Activated CD8-positive, alpha-beta memory T cell treated with anti-CD3 and anti-CD28 coated beads, Interleukin-2, amount 50 U/mL, for 1 hour (primary cell): ENCODE results near the gene ART1.
"Not testable (repeated sequence)": the region's sequence is repeated elsewhere in the genome, so short reads cannot be mapped to it uniquely, and the experiment has no call there.

ENCODE experiments used
- DNase-seq: peaks from one replicate; pipeline ENCODE4 v3.0.0-alpha.2; 2020; ENCODE audit errors: extremely low read depth

Gene ART1

GRCh38 chr11:3644817-3645235 lies at the start of gene ART1:
ART1 (plus strand) TSS chr11:3645128; CDS start chr11:3659214, 14,086 bp downstream.
- no peak for DNase-seq

- DNase-seq: not testable (repeated sequence)
Observed at GRCh38 chr11:3597743-3598142, 47.2 kb upstream of the ART1 start.

DNA sequence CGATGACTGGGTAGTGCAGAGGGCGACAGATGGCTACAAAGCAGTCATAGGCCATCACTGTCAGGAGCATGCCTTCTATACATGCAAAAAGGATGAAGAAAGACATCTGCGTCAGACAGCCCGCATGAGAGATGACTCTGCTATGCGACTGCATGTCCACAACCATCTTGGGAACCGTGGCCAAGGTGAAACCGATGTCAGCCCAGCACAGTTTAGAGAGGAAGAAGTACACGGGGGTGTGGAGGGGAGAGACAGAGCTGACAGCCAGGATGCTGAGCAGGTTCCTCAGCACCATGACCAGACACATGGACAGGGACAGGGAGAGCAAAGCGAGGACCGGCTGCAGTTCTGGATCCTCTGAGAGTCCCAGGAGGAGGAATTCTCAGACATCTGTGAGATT lies 44.7 kb upstream of the ART1 start:
- DNase-seq: not testable (repeated sequence)

GRCh38 chr11:3604167-3604566 lies 40.8 kb upstream of the ART1 start:
- DNase-seq: no peak

DNA sequence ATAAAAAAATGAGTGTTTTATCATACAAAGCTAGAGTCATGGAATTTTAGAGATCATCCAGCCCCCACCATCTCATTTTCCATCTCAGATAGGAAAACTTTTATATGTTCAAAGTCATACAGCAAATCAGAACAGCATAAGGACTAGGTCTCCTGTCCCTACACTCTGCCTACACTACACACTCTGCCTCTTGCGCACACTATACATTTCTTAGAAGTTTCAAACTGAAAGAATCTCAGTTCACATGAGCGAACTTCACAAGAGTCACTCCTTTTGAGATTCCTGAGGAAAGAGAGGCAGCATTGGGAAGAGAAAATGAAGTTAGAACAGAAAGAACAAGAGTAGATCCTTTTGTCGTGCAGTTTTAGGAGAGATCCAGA lies 39.7 kb upstream of the ART1 start:
- DNase-seq: no peak

DNA sequence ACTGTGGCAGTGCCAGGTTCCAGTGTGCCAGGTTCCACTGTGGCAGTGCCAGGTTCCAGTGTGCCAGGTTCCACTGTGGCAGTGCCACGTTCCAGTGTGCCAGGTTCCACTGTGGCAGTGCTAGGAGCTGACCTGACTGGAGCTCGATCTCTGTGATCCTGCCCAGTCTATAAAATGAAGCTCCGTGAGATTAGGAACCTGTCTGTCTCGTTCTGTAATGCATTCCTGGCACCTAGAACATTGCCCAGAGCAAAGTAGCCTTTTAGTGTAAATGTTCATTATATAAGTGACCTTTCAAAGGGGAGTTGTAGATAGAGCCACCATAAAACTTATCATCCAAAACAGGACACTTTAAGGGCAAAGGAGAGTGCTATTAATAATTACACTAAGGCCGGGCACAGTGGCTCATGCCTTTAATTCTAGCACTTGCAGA lies 39.1 kb upstream of the ART1 start:
- DNase-seq: no peak

DNA sequence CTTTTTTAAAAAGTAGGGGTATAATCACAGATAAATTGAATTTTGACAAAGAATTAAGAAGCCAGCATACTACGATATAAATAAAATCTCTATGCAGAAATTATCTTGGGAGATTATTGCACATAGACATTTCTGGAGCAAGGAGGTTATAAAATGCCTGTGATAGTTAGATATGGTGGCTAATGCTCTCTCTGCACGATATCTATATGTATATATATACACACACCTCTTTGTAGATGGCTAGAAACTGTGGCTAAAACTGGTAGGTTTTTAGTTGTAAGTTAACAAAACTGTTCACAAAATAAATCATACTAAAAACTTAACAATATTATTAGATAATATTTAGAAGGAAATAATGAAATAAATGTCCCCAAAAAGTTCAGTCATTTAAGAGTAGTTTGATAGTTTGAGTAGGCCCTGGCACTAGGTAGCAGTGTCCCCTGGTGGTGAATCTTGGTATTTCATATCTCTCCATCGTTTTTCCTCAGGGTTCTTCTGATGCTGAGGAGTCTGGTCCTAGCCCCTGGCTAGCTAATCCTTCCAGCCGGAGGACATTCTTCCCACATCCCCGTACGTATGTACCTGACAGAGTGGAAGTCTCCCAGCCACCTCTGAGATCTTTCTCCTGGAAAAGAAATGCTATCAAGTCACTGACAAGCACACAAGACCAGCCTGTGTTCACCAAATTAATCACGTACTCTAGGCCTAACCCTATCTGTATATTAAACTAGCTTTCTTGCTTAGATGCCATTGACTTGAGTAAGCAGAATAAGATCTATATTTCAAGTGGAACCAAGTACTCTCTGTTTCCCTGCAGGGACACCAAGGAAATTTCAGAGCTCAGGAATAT lies 35.3 kb upstream of the ART1 start:
- DNase-seq: no peak

GRCh38 chr11:3610846-3611245 lies 34.1 kb upstream of the ART1 start:
- DNase-seq: no peak

DNA sequence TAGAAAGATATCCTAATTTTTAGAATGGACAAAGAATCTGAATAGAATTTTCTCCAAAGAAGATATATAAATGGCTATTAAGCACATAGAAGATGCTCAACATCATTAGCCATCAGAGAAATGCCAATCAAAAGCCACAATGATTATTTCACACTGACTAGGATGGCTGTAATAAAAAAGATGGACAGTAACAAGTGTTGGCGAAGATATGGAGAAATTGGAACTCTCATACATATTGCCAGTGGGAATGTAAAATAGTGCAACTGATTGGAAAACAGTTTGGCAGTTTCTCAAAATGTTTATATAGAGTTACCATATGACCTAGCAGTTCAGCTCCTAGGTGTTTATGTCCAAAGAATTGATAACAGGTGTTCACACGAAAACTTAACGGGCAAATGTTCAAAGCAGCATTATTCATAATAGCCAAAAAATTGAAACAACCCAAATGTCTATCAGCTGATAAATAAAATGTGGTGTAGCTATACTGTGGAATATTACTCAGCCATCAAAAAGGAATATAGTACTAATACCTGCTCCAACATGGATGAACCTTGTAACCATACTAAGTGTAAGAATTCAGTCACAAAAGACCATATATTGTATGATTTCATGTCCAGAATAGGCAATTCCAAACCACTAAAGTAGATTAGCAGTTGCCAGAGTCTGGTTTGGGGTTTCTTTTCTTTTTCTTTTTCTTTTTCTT lies 32.8 kb upstream of the ART1 start:
- no peak for DNase-seq

DNA sequence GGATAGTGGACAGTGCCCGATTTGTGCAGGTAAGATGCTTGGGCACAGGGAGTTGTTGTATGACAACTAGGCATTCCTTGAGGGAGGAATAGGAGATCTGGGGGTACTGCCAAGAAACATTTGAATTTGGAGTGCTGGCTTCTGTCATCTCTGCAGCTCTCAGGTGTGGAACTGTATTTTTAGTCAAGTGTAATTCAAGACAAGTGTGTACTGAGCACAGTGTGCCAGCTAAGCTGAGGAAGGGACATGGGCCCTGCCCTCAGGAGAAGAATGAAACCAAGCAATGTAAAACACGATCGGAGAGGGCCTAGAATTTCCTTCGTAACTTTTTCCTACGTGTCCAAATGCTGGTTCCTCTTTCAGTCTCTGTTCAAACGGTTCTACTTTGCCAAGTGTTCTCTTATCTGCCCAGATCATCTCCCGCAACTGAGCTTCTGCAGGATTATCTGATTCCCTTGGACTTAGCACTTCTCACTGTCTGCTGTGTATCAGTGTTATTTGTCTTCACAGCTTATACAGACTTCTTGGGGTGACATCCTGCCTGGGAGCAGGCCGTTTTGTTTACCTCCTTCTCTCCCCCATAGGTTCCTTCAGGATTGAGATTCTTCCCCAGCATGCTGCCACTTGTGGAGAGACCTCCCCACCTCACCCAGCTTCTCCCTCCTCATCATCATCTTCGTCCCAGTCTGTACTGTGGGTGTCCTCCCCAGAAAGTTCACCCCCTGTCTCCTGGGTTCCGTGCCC lies 30.8 kb upstream of the ART1 start:
- no peak for DNase-seq

DNA sequence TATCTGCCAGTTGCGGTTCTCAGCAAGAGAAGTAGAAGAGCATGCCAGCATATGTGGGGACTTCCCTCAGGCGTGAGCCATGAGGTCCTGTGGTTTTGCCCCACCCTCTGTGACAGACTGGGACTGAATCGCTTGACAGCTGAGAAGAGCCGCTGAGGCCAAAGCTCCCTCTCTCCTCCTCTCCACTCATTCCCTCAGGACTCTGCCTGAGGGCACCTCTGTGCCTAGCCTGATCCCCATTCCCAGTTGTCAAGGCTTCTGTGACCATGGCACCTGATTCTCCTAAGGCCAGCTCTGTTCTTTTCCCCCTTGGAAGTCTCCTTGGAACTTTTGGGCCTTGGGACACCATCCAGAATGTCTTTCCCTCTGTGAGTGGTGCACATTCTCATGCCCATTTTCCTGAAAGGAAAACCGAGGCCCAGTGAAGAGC lies 30.2 kb upstream of the ART1 start:
- no peak for DNase-seq

GRCh38 chr11:3615998-3616397 lies 28.9 kb upstream of the ART1 start:
- DNase-seq: no peak

DNA sequence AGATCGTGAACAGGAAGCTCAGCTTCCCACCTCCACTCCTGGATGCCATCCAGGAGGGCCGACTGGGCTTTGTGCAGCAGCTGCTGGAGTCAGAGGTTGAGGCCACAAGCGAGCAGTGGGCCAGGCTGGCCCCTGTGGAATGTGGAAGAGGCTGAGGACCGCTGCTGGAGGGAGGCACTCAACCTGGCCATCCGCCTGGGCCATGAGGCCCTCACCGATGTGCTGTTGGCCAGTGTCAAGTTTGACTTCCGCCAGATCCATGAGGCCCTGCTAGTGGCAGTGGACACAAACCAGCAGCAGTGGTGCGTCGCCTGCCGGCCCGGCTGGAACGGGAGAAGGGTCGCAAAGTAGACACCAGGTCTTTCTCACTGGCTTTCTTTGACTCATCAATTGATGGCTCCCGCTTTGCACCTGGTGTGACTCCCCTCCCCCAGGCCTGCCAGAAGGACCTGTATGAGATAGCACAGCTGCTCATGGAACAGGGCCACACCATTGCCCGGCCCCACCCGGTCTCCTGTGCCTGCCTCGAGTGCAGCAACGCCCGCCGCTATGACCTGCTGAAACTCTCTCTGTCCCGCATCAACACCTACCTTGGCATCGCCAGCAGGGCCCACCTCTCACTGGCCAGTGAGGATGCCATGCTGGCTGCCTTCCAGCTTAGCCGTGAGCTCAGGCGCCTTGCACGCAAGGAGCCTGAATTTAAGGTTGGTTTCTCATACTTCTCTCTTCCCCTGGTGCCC lies 28.0 kb upstream of the ART1 start:
- DNase-seq: no peak

GRCh38 chr11:3617990-3618389 lies 26.9 kb upstream of the ART1 start:
- DNase-seq: no peak

DNA sequence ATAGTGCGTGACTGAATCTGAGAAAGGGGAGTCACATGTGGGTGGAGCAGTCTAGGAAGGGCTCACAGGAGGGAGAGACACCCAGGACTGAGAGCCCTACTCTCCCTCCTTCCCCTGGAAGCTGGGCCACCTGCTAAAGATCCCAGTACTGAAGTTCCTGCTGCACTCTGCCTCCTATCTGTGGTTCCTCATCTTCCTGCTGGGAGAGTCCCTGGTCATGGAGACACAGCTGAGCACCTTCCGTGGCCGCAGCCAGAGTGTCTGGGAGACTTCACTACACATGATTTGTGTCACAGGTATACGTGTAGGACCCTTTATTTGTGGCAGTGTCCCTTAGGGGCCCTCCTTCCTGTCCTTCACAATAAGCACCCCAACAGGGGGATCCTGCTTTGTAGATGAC lies 22.4 kb upstream of the ART1 start:
- DNase-seq: no peak

DNA sequence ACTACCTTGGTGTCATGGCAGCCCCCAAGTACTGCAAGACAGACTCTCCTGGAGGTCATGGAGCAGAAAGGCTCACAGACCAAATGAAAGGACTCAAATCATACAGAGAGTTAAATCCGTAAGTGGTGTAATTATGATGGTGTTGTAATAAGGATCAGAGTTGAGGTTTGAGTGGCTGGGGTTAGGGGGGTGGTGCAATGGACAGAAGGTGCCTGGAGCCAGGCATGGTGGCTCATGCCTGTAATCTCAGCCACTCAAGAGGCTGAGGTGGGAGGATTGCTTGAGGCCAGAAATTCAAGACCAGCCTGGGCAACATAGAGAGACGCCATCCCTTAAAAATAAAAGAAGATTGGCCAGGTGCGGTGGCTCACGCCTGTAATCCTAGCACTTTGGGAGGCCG lies 21.8 kb upstream of the ART1 start:
- no peak for DNase-seq

DNA sequence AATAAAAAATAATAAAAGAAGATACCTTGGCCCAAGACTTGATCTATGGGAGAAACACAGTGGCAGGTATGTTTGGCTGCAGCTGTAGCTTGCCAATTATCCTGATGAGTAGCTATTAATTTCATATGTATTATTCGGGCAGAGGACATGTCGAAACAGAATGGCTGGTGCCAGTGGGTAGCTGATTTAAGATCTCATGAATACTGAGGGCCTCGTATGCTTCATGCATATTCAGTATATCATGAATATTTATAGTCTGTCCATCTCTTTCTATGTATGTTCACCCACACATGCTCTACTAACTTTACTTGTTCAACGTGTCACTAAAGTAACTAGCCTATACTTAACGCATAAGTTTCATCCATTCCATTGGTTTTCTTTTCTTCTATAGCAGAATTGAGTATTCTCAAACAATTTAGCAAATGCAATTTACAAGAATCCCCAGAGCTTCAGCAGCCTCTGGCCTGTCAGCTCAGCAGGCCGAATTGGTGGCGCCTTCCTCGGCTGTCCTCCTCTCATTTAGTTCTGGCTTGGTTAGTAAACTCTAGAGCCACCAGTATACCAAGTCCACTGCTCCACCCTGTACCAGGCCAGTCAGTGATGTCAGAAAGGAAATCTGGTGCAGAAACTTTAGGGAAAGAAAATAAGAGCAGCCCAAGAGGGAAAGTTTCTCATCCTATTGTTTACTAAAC lies 21.0 kb upstream of the ART1 start:
- DNase-seq: no peak

GRCh38 chr11:3626250-3626960 lies 18.5 kb upstream of the ART1 start:
- DNase-seq: no peak

- no peak for DNase-seq
Observed at GRCh38 chr11:3627291-3627690, 17.6 kb upstream of the ART1 start.

DNA sequence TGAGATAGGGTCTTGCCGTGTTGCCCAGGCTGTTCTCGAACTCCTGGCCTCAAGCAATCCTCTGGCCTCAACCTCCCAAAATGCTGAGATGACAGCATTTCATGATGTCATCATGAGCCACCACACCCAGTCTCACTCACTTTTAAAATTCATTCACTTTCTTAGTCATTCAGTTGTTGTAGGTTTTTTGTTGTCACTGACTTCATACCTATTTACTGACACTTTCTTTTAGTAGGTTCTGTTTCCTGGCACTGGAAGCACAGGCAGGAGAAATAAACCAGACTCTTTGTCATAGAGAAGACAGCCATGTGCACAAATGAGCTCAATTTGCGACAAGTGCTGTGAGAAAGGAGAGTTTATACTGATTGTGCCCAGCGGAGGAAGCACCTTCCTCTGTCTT lies 13.6 kb upstream of the ART1 start:
- no peak for DNase-seq
